HL-60 (cell line): ENCODE measurements around the gene MON2.

Experiments
- DNase-seq, 2 experiments: peaks; one replicate each; pipeline ENCODE4 v3.0.0-alpha.2; 2010 to 2020; ENCODE audit warnings: low read depth in 1 of 2, low spot score in 1 of 2
- H3K27ac ChIP-seq: fragments of 250-450 bp; sonication (Bioruptor Pico); replicated peaks from 2 replicates; pipeline ENCODE4 v1.5.1; 2020; ENCODE audit warnings: mild to moderate bottlenecking, moderate library complexity
- H3K27me3 ChIP-seq: fragments of 250-450 bp; sonication (Bioruptor Pico); 2 replicates; pipeline ENCODE4 v1.5.1; 2021; ENCODE audit warnings: mild to moderate bottlenecking, moderate library complexity; ENCODE audit not compliant: insufficient read depth, poor library complexity, severe bottlenecking
- H3K4me3 ChIP-seq: replicated peaks from 2 replicates; pipeline ENCODE4 v1.5.1; 2011; ENCODE audit warnings: mild to moderate bottlenecking, control low read depth, low read length; ENCODE audit not compliant: insufficient read depth
- GABPA ChIP-seq: IDR thresholded peaks from 2 replicates; pipeline ENCODE4 v1.6.1; 2012; ENCODE audit warnings: low read depth
- POLR2AphosphoS5 ChIP-seq: IDR thresholded peaks from 2 replicates; pipeline ENCODE4 v1.6.1; 2012; ENCODE audit warnings: low read depth
- SPI1 ChIP-seq: IDR thresholded peaks from 2 replicates; pipeline ENCODE4 v1.6.1; 2012; ENCODE audit warnings: low read depth, mild to moderate bottlenecking, borderline replicate concordance
- TF ChIP-seq, protein P1 (sequence below): IDR thresholded peaks from one replicate; pipeline ENCODE4 v1.5.1; 2011; ENCODE audit warnings: low read length, control low read depth, inconsistent platforms; ENCODE audit not compliant: insufficient read depth
- TF ChIP-seq, protein P2 (sequence below): IDR thresholded peaks from 2 replicates; pipeline ENCODE4 v1.6.1; 2012; ENCODE audit warnings: low read depth; ENCODE audit not compliant: insufficient replicate concordance

MON2 gene

DNA sequence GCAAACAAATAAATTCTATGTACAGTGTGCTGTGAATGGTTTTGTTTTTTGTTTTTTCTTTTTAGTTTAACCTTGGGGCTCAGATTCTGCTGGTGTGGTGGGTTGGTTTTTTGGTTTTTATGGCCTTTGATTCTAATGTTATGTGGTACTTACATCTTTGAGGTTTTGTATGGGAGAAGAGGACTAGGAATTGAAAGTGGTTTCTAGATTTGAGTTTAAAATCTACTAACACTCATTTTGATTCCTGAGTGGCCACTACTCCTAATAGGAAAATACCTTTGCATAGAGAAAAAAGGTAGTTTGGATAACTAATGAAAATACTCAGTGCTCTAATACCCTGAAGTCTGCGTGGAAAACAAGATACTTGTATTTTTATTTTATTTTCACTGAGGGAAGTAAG lies 137.7 kb downstream of the MON2 start:
- Histone ChIP-seq H3K4me3 (peak overlapping the region; percentile 78), H3K27ac (peak overlapping the region; percentile 100), H3K27me3 (no peaks in the 10 kb centered on the region)
- TF ChIP-seq, protein P1, sequence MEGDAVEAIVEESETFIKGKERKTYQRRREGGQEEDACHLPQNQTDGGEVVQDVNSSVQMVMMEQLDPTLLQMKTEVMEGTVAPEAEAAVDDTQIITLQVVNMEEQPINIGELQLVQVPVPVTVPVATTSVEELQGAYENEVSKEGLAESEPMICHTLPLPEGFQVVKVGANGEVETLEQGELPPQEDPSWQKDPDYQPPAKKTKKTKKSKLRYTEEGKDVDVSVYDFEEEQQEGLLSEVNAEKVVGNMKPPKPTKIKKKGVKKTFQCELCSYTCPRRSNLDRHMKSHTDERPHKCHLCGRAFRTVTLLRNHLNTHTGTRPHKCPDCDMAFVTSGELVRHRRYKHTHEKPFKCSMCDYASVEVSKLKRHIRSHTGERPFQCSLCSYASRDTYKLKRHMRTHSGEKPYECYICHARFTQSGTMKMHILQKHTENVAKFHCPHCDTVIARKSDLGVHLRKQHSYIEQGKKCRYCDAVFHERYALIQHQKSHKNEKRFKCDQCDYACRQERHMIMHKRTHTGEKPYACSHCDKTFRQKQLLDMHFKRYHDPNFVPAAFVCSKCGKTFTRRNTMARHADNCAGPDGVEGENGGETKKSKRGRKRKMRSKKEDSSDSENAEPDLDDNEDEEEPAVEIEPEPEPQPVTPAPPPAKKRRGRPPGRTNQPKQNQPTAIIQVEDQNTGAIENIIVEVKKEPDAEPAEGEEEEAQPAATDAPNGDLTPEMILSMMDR: no peak
- TF ChIP-seq POLR2AphosphoS5: no peak
- TF ChIP-seq, protein P2, sequence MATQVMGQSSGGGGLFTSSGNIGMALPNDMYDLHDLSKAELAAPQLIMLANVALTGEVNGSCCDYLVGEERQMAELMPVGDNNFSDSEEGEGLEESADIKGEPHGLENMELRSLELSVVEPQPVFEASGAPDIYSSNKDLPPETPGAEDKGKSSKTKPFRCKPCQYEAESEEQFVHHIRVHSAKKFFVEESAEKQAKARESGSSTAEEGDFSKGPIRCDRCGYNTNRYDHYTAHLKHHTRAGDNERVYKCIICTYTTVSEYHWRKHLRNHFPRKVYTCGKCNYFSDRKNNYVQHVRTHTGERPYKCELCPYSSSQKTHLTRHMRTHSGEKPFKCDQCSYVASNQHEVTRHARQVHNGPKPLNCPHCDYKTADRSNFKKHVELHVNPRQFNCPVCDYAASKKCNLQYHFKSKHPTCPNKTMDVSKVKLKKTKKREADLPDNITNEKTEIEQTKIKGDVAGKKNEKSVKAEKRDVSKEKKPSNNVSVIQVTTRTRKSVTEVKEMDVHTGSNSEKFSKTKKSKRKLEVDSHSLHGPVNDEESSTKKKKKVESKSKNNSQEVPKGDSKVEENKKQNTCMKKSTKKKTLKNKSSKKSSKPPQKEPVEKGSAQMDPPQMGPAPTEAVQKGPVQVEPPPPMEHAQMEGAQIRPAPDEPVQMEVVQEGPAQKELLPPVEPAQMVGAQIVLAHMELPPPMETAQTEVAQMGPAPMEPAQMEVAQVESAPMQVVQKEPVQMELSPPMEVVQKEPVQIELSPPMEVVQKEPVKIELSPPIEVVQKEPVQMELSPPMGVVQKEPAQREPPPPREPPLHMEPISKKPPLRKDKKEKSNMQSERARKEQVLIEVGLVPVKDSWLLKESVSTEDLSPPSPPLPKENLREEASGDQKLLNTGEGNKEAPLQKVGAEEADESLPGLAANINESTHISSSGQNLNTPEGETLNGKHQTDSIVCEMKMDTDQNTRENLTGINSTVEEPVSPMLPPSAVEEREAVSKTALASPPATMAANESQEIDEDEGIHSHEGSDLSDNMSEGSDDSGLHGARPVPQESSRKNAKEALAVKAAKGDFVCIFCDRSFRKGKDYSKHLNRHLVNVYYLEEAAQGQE: no peak
- DNase-seq: no peak

DNA sequence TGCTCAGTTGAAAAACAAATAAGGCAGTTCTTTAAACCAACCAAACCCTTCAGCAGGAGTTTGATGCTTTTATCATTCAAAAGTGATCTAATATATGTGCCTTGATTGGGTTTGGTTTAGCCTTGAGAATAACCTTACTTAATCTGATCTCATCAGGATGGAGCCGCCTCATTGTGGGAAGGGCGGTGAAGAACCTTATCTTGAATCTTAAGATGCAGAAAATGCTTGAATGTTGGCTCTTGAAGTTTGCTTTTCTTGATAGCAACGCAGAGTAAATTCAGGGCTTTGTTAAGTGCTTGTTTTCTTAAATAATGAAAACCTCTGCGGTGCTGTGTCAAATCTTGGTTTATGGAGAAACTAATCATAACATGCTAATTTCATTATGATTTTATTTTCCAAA lies 138.2 kb downstream of the MON2 start:
- TF ChIP-seq, protein P1: no peak
- TF ChIP-seq GABPA: no peak
- TF ChIP-seq, protein P2: no peak
- TF ChIP-seq POLR2AphosphoS5: no peak
- TF ChIP-seq SPI1: no peak
- peak overlapping the region; percentile 78; the same call in 1 of the 2 replicates for H3K4me3 ChIP-seq
- H3K27ac ChIP-seq: no peak overlapping the region
- no peaks in the 10 kb centered on the region for H3K27me3 ChIP-seq
- no peak for DNase-seq

DNA sequence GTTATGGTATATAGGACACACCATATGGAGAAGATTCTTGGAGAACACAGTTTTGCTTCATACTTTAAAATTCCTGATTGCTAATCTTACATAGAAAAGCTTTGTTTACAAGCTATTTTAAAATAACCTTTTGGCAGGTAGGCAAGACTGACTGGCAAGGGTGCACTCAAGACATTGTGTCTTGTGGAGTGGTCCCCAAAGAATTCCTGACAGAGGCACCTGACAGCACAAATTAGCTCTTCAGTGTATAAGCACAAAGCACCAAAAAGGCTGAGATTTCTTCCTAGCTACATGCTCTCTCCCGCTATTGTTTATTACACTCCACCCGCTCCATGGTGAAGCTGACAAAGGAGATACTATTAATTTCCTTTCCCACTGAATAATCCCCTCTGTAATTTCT lies 139.4 kb downstream of the MON2 start:
- H3K27me3 ChIP-seq: no peaks in the 10 kb centered on the region
- no peak for DNase-seq
- TF ChIP-seq, protein P1: no peak
- TF ChIP-seq, protein P2: no peak
- H3K27ac ChIP-seq: no peak overlapping the region
- no peak overlapping the region for H3K4me3 ChIP-seq
